ENCODE measurements around the gene INSRR.

Gene INSRR

GRCh38 chr1:156804572-156805243 lies 54.2 kb downstream of the INSRR start:
- DNase-seq (ENCODE audit: low spot score), result no peak

GRCh38 chr1:156804026-156804425 lies 54.9 kb downstream of the INSRR start:
- no peak for DNase-seq (ENCODE audit: low spot score)

- DNase-seq (ENCODE audit: low spot score), result no peak
These were observed 55.6 kb downstream of the INSRR start for GRCh38 chr1:156803086-156803851.

GRCh38 chr1:156802421-156802935 lies 56.4 kb downstream of the INSRR start:
- DNase-seq (ENCODE audit: low spot score), result no peak

GRCh38 chr1:156801409-156802121 lies 57.4 kb downstream of the INSRR start:
- DNase-seq (ENCODE audit: low spot score), result no peak

- peak; percentile 67 for DNase-seq (ENCODE audit: low spot score)
These were observed 61.6 kb downstream of the INSRR start for GRCh38 chr1:156797212-156797871.

- no peak for DNase-seq (ENCODE audit: low spot score)
These were observed 62.4 kb downstream of the INSRR start for GRCh38 chr1:156796340-156797097.

- DNase-seq (ENCODE audit: low spot score), result no peak
These were observed 63.1 kb downstream of the INSRR start for GRCh38 chr1:156795787-156796186.

GRCh38 chr1:156795374-156795733 lies 63.6 kb downstream of the INSRR start:
- DNase-seq (ENCODE audit: low spot score), result no peak

- DNase-seq (ENCODE audit: low spot score), result peak; percentile 68
These were observed 64.2 kb downstream of the INSRR start for GRCh38 chr1:156794506-156795373.
